Right hindlimb (tissue), 1 donor: Measurements from ENCODE around the gene THYN1.
"Not testable (repeated sequence)": the region's sequence is repeated elsewhere in the genome, so short reads cannot be mapped to it uniquely, and the experiment has no call there.

Experiments used
- DNase-seq: peaks from one replicate; pipeline ENCODE4 v3.0.0-alpha.2; 2018

The THYN1 gene

DNA sequence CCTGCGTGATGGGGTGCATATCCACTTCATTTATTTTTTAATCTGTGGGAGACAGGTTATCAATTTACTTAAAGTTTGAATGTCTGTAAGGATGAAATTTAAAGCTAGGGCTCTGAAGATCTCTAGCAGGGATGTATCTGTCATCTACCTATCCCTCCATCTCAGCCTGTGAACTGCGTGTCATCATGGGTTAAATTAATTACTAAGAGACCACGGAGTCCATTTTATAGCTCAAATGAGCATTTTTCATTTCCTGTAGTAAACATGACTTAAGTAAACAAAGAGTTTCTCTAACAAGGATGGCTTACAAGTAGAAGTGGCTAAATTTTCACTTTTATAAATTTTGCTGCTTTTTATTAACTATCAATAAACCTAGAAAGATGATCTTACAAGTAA, 20.2 kb upstream of the THYN1 start:
- DNase-seq, result no peak

DNA sequence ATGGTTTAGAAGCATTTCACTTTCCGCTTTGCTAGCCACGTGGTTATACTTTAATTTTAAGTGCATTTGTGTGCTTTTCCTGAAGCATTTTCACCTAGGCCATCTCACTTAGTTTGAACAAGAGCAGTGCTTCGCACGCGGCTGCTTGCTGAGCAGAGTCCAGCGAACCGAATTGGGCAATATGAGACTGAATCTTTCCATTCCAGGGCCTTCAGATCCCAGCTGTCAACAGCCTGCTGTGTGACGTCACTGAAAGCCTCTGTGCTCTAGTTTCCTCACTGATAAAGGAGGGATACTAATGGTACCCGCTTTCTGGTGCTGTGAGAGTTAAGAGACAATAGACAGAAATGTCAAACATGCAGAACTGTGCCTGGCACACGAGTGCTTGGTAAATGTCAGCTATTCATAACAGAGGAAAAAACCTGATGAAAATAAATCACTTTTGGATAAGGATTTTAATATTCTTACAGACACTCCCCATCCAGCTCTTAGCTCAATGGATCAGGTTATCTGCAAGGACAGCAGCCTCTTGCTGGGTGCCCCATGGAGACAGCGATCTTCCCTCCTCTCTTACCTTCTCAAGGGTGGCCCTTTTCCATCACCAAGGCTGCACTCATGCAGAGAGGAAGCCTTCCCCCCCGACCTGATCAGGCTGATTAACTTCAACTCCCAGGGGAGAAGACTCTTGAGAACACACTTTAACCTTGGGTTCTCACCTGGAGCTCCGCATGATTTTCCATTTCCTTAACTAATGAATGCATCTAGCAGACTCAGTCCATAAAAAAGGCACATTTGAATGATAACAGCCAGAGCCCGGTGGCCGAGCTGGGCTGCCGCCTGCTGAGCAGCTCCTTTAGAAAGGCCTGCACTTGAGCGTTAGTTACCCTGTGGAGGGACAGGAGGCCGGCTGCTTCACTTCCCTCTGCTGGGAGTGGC, 19.5 kb upstream of the THYN1 start:
- DNase-seq, result no peak

DNA sequence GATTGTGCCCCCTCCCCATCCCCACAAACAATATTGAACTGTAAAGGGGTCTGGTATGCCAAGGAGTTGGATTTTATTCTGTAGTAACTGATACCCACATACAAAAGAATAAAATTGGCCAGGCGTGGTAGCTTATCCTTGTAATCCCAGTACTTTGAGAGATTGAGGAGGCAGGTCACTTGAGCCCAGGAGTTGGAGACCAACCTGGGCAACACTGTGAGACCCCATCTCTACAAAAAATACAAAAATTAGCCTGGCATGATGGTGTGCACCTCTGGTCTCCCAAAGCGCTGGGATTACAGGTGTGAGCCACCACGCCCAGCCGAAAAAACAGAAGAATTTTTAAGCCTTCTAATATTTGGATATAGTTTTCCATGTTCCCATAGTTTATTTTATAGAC, 18.8 kb upstream of the THYN1 start:
- DNase-seq, result no peak

DNA sequence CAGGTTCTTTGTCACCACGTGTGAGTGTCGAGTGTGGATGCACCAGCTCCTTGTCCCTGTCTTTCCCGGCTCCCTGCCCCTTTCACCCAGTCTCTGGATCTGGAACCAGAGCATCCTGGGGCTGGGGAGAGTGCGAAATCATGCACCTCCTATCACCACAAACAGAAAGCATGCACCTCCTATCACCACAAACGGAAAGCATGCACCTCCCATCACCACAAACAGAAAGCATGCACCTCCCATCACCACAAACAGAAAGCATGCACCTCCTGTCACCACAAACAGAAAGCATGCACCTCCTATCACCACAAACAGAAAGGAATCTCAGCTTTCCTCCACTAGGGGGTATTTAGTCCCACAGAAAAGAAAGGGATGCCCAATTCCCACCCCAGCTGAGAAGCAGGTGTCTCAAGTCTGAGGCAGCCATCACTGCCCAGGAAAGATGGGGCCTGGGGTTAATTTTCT, 17.1 kb upstream of the THYN1 start:
- no peak for DNase-seq

DNA sequence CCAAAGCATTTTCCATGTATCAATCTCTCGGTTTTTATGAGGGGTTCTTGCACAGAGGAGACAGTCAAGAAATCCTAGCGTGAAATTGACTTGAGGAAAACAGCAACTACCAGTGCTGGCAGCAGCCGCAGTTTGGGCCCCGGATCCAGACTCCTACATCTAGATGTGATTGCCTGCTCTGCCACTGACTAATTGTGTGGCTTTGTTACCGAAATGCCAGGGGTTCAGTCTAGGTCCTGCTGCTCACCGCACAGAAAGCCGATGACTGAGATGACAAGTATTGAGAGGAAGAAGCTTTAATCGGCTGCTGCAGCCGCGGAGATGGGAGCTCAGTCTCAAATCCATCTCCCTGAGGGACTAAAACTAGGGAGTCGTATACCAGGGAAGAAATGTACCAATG, 14.8 kb upstream of the THYN1 start:
- no peak for DNase-seq

DNA sequence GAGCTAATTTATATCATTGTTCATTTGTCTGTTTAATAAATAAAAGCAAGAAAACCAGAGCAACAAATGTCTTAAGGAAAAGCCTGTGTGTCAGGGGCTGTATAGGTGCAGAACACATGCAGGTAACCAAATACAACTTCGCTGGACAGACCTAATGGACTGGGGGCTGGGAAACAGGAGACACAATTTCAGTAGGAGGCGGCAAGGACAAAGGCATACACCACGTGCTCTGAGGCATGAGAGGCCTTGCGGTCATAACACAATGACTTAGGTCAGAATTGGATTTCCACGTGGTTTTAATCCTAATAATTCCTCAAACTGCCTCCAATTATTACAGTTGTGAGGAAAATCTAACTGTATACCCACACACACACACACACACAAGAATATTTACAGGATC, 14.3 kb upstream of the THYN1 start:
- no peak for DNase-seq

DNA sequence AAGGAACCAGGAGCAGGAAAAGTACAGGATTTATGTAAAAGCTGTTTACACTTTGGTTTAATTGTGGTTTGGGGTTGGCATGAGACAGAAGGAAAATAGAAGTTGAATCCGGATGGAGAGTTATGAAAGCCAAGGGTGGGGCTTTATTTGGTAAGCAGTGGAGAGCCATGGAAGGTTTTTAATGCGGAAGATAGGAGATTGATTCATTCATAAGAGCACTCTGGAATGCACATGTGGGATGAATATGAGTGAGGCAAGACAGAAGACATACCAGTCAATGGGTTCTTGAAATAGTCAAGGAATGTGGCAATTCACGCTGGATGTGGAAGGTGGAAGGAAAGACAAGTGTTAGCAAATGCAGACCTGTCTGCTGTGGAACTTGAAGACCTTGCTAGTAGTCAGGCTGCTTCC, 13.7 kb upstream of the THYN1 start:
- DNase-seq, result no peak

DNA sequence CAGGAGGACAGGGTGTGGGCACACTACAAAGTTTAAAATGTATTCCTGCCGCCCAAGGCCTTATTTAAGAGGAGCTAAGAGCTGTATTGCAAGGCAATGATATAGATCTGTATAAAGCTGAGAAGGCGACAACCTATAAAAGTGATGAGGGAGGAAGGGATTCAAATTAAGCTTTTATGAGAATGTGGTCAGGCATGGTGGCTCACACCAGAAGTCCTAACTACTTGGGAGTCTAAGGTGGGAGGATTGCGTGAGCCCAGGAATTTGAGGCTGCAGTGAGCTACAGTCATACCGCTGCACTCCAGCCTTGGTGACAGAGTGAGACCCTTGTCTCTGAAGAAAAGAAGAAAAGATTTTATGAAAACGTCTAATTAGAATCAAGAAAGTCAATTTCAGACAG, 13.3 kb upstream of the THYN1 start:
- DNase-seq, result no peak

DNA sequence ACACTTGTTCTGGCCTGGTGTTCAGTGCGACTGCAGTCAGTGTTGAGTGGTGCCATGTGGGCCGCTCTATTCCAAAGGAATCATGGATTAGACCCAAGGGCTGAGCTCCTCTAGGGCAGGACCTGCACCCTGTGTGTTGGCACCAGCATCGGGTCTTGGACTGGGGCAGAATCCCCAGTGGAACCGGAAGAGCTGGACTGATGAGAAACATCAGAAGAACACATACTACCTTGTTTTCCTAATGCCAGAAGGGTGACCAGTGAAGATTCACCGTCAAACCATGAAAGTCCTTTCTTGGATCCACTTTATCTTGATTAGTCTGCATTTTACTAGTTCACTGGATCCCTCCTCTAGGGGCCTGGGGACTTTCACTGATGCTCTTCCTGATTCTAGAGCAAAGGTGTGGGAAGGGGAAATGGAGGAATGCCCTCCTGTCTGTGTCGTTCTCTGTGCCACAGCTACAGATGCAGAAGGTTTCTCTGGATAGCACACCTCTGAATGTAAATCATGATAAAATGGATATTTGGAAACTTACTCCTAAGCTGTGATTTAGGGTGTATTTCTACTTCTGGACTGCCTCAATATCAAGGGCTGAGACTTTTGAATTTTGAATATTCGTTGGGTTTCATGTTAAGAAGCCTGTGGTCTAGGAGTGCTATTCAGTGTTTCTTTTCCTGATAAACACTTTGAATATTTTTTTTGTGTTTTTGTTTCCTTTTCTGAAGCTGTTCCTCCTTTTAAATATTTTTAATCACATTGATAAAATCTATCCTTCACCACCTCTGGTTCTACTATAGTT, 12.0 kb upstream of the THYN1 start:
- no peak for DNase-seq

DNA sequence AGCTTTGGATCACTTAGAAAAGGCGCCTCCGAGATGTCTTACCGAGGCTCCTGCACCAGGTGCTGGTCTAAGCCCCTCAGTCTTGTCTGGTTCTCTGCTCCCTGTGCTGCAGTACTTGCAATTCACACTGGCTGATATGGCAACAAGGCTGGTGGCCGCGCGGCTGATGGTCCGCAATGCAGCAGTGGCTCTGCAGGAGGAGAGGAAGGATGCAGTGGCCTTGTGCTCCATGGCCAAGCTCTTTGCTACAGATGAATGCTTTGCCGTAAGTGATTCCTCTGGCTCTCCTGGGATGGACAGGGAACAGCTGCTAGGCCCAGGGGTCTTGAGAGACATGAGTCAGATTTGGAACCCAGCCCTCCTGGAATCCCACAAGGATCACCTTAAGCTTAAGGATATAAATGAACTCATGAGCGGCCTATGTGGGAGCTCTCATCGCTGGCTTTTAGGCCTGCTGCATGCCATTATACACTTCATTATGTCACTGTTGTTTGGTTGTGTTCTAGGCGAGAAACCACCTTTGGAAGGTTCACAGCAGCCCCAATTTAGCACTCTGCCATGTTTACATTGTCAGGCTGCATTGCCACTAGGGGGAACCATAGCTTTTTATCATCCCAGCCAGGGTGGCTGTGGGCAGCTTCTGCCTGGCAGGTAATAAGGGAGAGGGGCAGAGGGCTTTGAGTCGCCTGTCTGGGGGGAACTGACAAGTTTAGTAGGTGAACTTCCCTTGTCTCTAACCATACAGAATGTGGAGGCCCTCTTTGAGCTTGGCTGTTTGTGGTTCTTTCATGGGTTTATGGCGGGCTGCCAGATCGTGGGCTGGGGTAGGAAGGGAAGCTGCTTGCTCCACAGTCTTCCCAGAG, 8.7 kb upstream of the THYN1 start:
- no peak for DNase-seq

DNA sequence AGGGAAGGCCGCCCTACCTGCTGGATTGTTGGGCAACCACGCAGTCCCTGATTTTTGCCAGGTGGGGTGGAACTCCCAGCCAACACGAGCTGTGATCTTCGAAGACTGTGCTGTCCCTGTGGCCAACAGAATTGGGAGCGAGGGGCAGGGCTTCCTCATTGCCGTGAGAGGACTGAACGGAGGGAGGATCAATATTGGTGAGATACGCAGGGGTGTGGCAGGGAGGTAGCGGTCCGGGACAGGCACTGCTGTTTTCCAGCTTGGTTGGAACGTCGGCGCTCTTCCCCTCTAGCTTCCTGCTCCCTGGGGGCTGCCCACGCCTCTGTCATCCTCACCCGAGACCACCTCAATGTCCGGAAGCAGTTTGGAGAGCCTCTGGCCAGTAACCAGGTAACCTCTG, 7.8 kb upstream of the THYN1 start:
- no peak for DNase-seq

DNA sequence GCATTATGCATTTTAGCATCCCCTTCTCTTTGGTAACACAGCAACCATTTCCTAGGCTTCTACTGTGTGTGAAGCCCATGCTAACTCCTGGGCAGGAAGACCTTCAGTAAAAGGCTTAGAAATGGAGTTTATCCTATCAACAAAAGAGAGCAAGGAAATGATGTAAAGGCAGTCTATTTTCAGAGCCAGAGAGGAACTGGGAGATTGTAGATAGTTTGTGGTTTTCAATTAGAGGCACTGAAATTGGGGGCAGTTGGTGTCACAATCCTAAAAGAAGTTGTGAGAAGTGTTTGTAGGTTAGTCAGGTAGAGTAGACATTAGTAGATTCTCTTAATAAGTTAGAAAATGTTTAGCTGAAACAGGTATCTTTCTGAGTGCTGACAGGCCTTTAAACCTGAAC, 7.4 kb upstream of the THYN1 start:
- DNase-seq, result no peak

DNA sequence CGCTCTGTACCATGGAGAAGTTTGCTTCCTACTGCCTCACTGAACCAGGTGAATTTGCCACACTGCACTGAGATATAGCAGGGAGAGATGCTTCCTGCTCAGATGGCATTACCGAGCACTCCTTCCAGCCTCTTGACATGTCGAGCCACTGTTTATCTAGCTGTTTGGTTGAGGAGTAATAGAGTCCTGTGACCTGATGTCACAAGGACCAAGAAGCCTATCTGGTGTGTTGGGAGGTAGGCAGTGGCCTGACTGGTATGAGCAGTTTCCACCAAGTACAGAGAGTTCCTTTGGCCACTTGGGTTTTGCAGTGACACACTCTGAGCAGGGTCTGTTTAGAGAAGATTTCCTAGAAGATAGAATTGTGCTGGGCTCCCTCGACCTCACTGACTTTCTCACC, 5.4 kb upstream of the THYN1 start:
- no peak for DNase-seq

DNA sequence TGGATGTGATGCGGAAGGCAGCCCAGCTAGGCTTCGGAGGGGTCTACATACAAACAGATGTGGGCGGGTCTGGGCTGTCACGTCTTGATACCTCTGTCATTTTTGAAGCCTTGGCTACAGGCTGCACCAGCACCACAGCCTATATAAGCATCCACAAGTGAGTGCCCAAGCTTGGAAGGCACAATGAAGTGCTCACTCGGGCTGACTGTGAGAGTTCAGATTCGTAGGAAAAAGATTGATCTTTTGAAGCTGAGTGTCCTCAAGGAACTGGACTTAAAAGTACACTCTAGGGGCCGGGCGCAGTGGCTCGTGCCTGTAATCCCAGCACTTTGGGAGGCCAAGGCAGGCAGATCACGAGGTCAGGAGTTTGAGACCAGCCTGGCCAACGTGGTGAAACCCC, 3.9 kb upstream of the THYN1 start:
- no peak for DNase-seq

DNA sequence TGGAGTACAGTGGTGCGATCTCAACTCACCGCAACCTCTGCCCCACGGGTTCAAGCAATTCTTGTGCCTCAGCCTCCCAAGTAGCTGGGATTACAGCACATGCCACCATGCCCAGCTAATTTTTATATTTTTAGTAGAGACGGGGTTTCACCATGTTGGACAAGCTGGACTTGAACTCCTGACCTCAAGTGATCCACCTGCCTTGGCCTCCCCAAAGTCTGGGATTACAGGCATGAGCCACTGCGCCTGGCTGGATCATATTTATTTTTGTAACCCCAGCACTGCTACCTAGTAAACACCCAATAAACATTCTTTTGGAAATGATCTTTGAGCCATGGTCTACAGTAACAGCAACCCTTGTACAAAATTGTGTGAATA, 2.0 kb upstream of the THYN1 start:
- not testable (repeated sequence) for DNase-seq

DNA sequence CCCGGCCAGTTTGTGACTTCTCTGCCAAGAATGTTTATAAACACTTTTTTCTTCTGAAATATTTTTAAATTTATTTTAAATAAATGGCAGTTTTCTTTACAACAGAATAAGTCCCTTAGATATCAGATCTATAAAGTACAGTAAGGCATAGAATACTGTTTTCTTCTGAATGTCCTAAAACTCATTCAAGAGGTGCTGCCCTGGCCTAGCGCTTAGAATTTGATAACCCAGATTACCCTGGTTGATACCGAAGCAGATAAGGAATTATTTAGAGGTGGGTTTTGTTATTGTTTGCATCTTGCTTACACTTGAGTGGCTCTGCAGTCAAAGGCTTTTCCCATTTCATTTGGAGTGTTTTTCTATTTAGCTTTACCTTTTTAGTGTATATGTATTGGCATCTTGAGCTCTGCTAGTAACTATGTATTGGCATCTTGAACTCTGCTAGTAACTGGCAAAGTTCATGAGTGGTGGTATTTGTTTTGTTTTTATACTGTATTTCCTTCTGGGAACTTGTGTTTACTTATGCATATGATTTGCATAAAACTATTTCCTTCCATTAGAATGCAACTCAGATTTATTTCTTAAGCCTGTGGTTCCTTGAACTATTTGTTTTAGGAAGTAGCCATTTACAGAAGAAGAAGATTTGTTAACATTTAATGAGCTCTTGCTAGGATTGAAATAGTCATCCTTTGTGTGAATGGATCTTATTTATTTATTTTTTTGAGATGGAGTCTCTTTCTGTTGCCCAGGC, 1.5 kb upstream of the THYN1 start:
- DNase-seq, result no peak

DNA sequence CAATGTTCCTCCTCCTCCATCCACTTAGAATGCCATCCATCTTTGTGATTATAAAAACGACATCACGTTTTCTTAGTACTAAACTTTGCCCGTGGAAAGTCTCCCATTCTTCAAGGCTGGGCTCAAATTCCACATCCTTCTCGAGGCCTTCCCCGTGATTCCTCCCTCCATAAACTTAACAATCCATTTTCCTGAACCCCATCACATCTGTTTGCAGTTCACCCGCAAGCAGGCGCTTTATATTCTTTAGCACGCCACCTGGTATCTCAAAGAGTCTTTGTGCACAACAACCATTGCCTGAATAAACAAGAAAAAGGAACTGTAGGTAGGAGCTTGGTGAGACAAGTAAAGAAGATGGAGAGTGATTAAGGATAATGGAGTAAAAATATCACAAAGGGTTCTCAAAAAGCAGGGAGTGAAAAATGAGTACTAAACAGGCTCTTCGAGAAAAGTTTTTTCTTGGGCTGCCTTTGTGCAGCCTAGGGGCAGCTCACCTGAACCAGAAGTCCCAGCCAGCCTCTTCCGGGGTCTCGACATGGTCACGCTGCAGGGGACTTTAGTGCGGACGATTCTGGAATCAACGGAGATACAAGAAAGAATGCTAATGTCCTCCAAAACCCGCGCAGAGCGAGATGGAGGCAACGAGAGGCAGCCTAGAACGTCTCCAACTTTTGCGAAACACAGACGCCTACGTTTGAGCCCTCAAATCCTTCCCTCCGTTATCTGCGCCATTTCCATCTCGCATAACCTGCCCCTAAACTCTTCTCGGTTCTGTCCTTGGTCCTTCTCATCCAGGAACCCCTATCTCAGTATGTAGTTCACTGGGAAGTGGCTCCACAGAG, 585 bp downstream of the THYN1 start:
- no peak for DNase-seq

DNA sequence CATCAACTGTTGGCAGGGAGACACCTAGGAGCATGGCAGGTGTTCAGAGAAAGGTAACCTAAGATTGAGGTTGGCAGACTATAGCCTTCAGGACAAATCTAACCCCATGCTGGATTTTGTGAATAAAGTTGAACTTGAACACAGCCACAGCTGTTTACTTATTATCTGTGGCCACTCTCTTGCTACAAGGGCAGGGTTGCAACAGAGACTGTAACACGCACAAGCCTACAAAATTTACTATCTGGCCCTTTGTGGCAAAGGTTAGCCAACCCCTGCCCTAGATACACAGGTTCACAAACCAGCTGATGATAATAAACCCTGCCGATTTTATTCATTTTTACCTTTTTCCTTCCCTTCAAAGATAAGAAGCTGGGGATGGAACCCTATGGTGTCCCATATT, 2.5 kb downstream of the THYN1 start:
- DNase-seq, result no peak

DNA sequence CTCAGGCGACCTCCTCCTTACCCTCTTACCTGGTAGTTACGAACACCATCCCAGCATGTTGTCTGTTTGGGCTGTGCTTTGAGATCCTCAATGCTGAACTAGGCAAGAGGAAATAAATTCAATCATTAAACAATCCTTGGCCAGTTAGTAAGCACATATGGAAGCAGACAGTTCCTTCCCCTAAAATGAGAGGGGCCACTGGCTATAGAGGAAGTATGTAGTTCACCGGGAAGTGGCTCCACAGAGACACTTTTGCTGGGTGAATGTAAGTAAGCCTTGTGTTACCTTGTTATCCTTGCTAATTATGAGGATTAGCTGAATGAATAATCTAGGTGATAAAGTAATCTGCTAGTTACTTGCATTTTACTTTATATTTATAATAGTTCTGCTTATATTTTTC, 2.9 kb downstream of the THYN1 start:
- no peak for DNase-seq

DNA sequence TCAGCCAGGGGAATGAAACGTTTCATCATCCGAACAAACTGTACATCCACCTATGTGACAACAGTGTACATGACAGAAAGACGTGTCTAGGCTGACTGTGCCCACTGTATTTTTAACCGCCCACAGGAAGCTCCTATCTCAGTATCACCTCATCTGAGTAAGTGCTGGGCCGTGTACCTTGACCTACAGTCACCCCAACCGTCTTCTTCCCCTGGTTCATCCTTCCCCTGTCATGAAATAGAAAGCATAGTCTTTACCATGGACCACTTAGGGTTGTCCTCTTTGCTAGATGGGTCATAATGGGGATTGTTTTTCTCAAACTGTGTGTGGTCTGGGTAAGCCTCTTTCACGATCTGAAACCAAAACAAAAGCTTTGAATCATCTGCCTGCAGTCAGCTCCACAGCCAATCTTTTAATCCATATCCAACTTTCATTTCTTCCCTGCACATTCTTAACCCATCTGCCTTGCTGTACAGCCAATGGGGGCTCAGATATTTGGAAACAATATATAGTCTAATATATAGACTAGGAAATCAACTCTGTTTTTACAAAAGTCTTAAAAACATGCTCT, 4.2 kb downstream of the THYN1 start:
- no peak for DNase-seq

DNA sequence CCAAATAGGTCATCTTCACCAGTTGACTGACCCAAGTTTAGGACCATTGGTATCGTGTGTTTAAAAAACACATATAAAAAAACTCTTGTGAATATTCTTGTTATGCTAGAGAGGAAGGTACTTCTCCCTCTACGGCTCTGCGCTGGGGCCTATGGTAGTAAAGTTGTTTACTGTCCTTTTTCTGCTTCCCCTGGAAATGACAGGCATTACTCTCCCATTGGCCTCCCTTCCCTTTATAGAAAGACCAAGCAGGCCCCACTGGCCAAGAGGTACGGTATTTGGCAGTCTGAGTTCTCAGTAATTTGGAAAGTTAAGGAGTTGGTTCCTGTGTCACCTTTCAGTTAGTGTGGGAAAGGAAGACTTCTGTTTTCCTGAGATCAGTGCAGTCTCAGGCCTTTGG, 6.5 kb downstream of the THYN1 start:
- DNase-seq, result no peak
